PC-3 (cell line): ENCODE measurements around the gene PLCB2.

Experiments used
- CTCF ChIP-seq: fragments of 300-600 bp; sonication (generic); conservative IDR thresholded peaks from 2 replicates; pipeline ENCODE4 v1.5.1; 2017; ENCODE audit warnings: antibody characterized with exemption, low read depth, mild to moderate bottlenecking, low read length
- EZH2 ChIP-seq: fragments of 300-600 bp; sonication (generic); IDR thresholded peaks from one replicate; pipeline ENCODE4 v1.6.1; 2017; ENCODE audit warnings: antibody characterized with exemption, mild to moderate bottlenecking, low read length; ENCODE audit not compliant: unreplicated experiment
- EZH2phosphoT487 ChIP-seq: fragments of 300-600 bp; sonication (generic); IDR thresholded peaks from 2 replicates; pipeline ENCODE4 v1.6.1; 2018; ENCODE audit warnings: mild to moderate bottlenecking, antibody characterized with exemption, low read length, borderline replicate concordance

- no peak for TF ChIP-seq CTCF
- TF ChIP-seq EZH2: no peak
- no peak for TF ChIP-seq EZH2phosphoT487
These were observed 12.4 kb downstream of the PLCB2 start for GRCh38 chr15:40295297-40295696.
